ENCODE measurements around the gene DXO.
A peak's percentile ranks its signal among the peaks of the same experiment; 100 is the strongest.

Gene DXO

GRCh38 chr6:31947864-31948263, 24.1 kb downstream of the DXO start:
- Histone ChIP-seq H3K27ac (ENCODE audit: low read depth, low read length) (no peak overlapping the region), H3K27me3 (ENCODE audit: control insufficient read depth in 1 of 2, insufficient read depth in 2 of 2, low read length in 2 of 2) (no peaks in the 10 kb centered on the region), H3K4me1 (ENCODE audit: control insufficient read depth in 1 of 2, insufficient read depth in 2 of 2, low read length in 2 of 2) (peaks cover 20 to 28% of the 10 kb centered on the region in 2 donors), H3K4me3 (ENCODE audit: low read depth in 1 of 2, low read length in 2 of 2) (no peak overlapping the region), H3K9me3 (ENCODE audit: control insufficient read depth in 1 of 2, low read length in 2 of 2) (no peaks in the 10 kb centered on the region), H3K9ac (ENCODE audit: low read depth in 1 of 2, low read length in 2 of 2) (no peak overlapping the region), H3K36me3 (ENCODE audit: control insufficient read depth in 1 of 2, insufficient read depth in 2 of 2, low read length in 2 of 2) (peaks cover 22 to 23% of the 10 kb centered on the region in 2 donors)

GRCh38 chr6:31947070-31947675, 24.8 kb downstream of the DXO start:
- H3K9ac ChIP-seq (ENCODE audit: low read depth in 1 of 2, low read length in 2 of 2) = peak overlapping the region in 1 of 2 donors; percentile 78
- H3K27ac ChIP-seq (ENCODE audit: low read depth, low read length) = no peak overlapping the region

GRCh38 chr6:31946370-31946885, 25.5 kb downstream of the DXO start:
- peaks cover 12 to 15% of the 10 kb centered on the region in 2 donors for H3K36me3 ChIP-seq (ENCODE audit: control insufficient read depth in 1 of 2, insufficient read depth in 2 of 2, low read length in 2 of 2)

More at GRCh38 chr6:31947070-31947675, 24.8 kb downstream of the DXO start:
- Histone ChIP-seq H3K27me3 (ENCODE audit: control insufficient read depth in 1 of 2, insufficient read depth in 2 of 2, low read length in 2 of 2) (no peaks in the 10 kb centered on the region), H3K4me1 (ENCODE audit: control insufficient read depth in 1 of 2, insufficient read depth in 2 of 2, low read length in 2 of 2) (peaks cover 27 to 35% of the 10 kb centered on the region in 2 donors), H3K36me3 (ENCODE audit: control insufficient read depth in 1 of 2, insufficient read depth in 2 of 2, low read length in 2 of 2) (peaks cover 20 to 22% of the 10 kb centered on the region in 2 donors), H3K4me3 (ENCODE audit: low read depth in 1 of 2, low read length in 2 of 2) (peak overlapping the region in 1 of 2 donors; percentile 74), H3K9me3 (ENCODE audit: control insufficient read depth in 1 of 2, low read length in 2 of 2) (no peaks in the 10 kb centered on the region)

GRCh38 chr6:31945507-31946369, 26.2 kb downstream of the DXO start, which contains the start of gene CFB:
TSS of gene CFB (plus strand) at chr6:31946095. CDS start at chr6:31946222, 127 bp downstream.
- Histone ChIP-seq H3K9ac (ENCODE audit: low read depth in 1 of 2, low read length in 2 of 2) (peak within 1 kb of the TSS; percentile 78 to 94), H3K27ac (ENCODE audit: low read depth, low read length) (peak within 1 kb of the TSS; percentile 91), H3K9me3 (ENCODE audit: control insufficient read depth in 1 of 2, low read length in 2 of 2) (no peaks in the 10 kb centered on the region), H3K27me3 (ENCODE audit: control insufficient read depth in 1 of 2, insufficient read depth in 2 of 2, low read length in 2 of 2) (no peaks in the 10 kb centered on the region), H3K36me3 (ENCODE audit: control insufficient read depth in 1 of 2, insufficient read depth in 2 of 2, low read length in 2 of 2) (peaks cover 6 to 9% of the 10 kb centered on the region in 2 donors), H3K4me1 (ENCODE audit: control insufficient read depth in 1 of 2, insufficient read depth in 2 of 2, low read length in 2 of 2) (peaks cover 27 to 37% of the 10 kb centered on the region in 2 donors), H3K4me3 (ENCODE audit: low read depth in 1 of 2, low read length in 2 of 2) (peak within 1 kb of the TSS; percentile 74)

More at GRCh38 chr6:31946370-31946885, 25.5 kb downstream of the DXO start:
- Histone ChIP-seq H3K9ac (ENCODE audit: low read depth in 1 of 2, low read length in 2 of 2) (peak overlapping the region; percentile 78 to 94), H3K27ac (ENCODE audit: low read depth, low read length) (peak overlapping the region; percentile 91), H3K4me3 (ENCODE audit: low read depth in 1 of 2, low read length in 2 of 2) (peak overlapping the region; percentile 74), H3K4me1 (ENCODE audit: control insufficient read depth in 1 of 2, insufficient read depth in 2 of 2, low read length in 2 of 2) (peaks cover 27 to 37% of the 10 kb centered on the region in 2 donors), H3K27me3 (ENCODE audit: control insufficient read depth in 1 of 2, insufficient read depth in 2 of 2, low read length in 2 of 2) (no peaks in the 10 kb centered on the region), H3K9me3 (ENCODE audit: control insufficient read depth in 1 of 2, low read length in 2 of 2) (no peaks in the 10 kb centered on the region)

GRCh38 chr6:31945154-31945506, 26.8 kb downstream of the DXO start:
- peak overlapping the region; percentile 91 for H3K27ac ChIP-seq (ENCODE audit: low read depth, low read length)
- H3K4me3 ChIP-seq (ENCODE audit: low read depth in 1 of 2, low read length in 2 of 2) = peak overlapping the region; percentile 48 to 74
- H3K9me3 ChIP-seq (ENCODE audit: control insufficient read depth in 1 of 2, low read length in 2 of 2) = no peaks in the 10 kb centered on the region
- peaks cover 3 to 7% of the 10 kb centered on the region in 2 donors for H3K36me3 ChIP-seq (ENCODE audit: control insufficient read depth in 1 of 2, insufficient read depth in 2 of 2, low read length in 2 of 2)
- H3K27me3 ChIP-seq (ENCODE audit: control insufficient read depth in 1 of 2, insufficient read depth in 2 of 2, low read length in 2 of 2) = no peaks in the 10 kb centered on the region
- peak overlapping the region; percentile 70 to 74 for H3K9ac ChIP-seq (ENCODE audit: low read depth in 1 of 2, low read length in 2 of 2)
- peaks cover 31 to 37% of the 10 kb centered on the region in 2 donors for H3K4me1 ChIP-seq (ENCODE audit: control insufficient read depth in 1 of 2, insufficient read depth in 2 of 2, low read length in 2 of 2)

GRCh38 chr6:31943742-31944141, 28.2 kb downstream of the DXO start:
- Histone ChIP-seq H3K27ac (ENCODE audit: low read depth, low read length) (no peak overlapping the region), H3K9me3 (ENCODE audit: control insufficient read depth in 1 of 2, low read length in 2 of 2) (no peaks in the 10 kb centered on the region), H3K9ac (ENCODE audit: low read depth in 1 of 2, low read length in 2 of 2) (no peak overlapping the region), H3K27me3 (ENCODE audit: control insufficient read depth in 1 of 2, insufficient read depth in 2 of 2, low read length in 2 of 2) (no peaks in the 10 kb centered on the region), H3K4me1 (ENCODE audit: control insufficient read depth in 1 of 2, insufficient read depth in 2 of 2, low read length in 2 of 2) (peaks cover 31 to 37% of the 10 kb centered on the region in 2 donors), H3K36me3 (ENCODE audit: control insufficient read depth in 1 of 2, insufficient read depth in 2 of 2, low read length in 2 of 2) (peaks cover 3% of the 10 kb centered on the region in 2 donors), H3K4me3 (ENCODE audit: low read depth in 1 of 2, low read length in 2 of 2) (no peak overlapping the region)

- Histone ChIP-seq H3K9me3 (ENCODE audit: control insufficient read depth in 1 of 2, low read length in 2 of 2) (no peaks in the 10 kb centered on the region), H3K27ac (ENCODE audit: low read depth, low read length) (no peak overlapping the region), H3K4me3 (ENCODE audit: low read depth in 1 of 2, low read length in 2 of 2) (no peak overlapping the region), H3K27me3 (ENCODE audit: control insufficient read depth in 1 of 2, insufficient read depth in 2 of 2, low read length in 2 of 2) (no peaks in the 10 kb centered on the region), H3K4me1 (ENCODE audit: control insufficient read depth in 1 of 2, insufficient read depth in 2 of 2, low read length in 2 of 2) (peaks cover 18 to 21% of the 10 kb centered on the region in 2 donors), H3K9ac (ENCODE audit: low read depth in 1 of 2, low read length in 2 of 2) (no peak overlapping the region), H3K36me3 (ENCODE audit: control insufficient read depth in 1 of 2, insufficient read depth in 2 of 2, low read length in 2 of 2) (peaks cover 0 to 3% of the 10 kb centered on the region in 2 donors)
These were observed 31.7 kb downstream of the DXO start for GRCh38 chr6:31940256-31940664.

- Histone ChIP-seq H3K36me3 (ENCODE audit: control insufficient read depth in 1 of 2, insufficient read depth in 2 of 2, low read length in 2 of 2) (no peaks in the 10 kb centered on the region), H3K4me1 (ENCODE audit: control insufficient read depth in 1 of 2, insufficient read depth in 2 of 2, low read length in 2 of 2) (peaks cover 0 to 4% of the 10 kb centered on the region in 2 donors), H3K9ac (ENCODE audit: low read depth in 1 of 2, low read length in 2 of 2) (no peak overlapping the region), H3K4me3 (ENCODE audit: low read depth in 1 of 2, low read length in 2 of 2) (no peak overlapping the region), H3K9me3 (ENCODE audit: control insufficient read depth in 1 of 2, low read length in 2 of 2) (no peaks in the 10 kb centered on the region), H3K27me3 (ENCODE audit: control insufficient read depth in 1 of 2, insufficient read depth in 2 of 2, low read length in 2 of 2) (no peaks in the 10 kb centered on the region), H3K27ac (ENCODE audit: low read depth, low read length) (no peak overlapping the region)
These were observed 36.1 kb downstream of the DXO start for GRCh38 chr6:31935823-31936222.

GRCh38 chr6:31935021-31935420, 36.9 kb downstream of the DXO start:
- H3K4me1 ChIP-seq (ENCODE audit: control insufficient read depth in 1 of 2, insufficient read depth in 2 of 2, low read length in 2 of 2) = no peaks in the 10 kb centered on the region
- no peak overlapping the region for H3K4me3 ChIP-seq (ENCODE audit: low read depth in 1 of 2, low read length in 2 of 2)
- H3K27me3 ChIP-seq (ENCODE audit: control insufficient read depth in 1 of 2, insufficient read depth in 2 of 2, low read length in 2 of 2) = no peaks in the 10 kb centered on the region
- H3K36me3 ChIP-seq (ENCODE audit: control insufficient read depth in 1 of 2, insufficient read depth in 2 of 2, low read length in 2 of 2) = no peaks in the 10 kb centered on the region
- H3K9me3 ChIP-seq (ENCODE audit: control insufficient read depth in 1 of 2, low read length in 2 of 2) = no peaks in the 10 kb centered on the region
- no peak overlapping the region for H3K27ac ChIP-seq (ENCODE audit: low read depth, low read length)
- no peak overlapping the region for H3K9ac ChIP-seq (ENCODE audit: low read depth in 1 of 2, low read length in 2 of 2)

GRCh38 chr6:31933537-31933936, 38.4 kb downstream of the DXO start:
- Histone ChIP-seq H3K4me1 (ENCODE audit: control insufficient read depth in 1 of 2, insufficient read depth in 2 of 2, low read length in 2 of 2) (peaks cover 4 to 7% of the 10 kb centered on the region in 2 donors), H3K9ac (ENCODE audit: low read depth in 1 of 2, low read length in 2 of 2) (no peak overlapping the region), H3K36me3 (ENCODE audit: control insufficient read depth in 1 of 2, insufficient read depth in 2 of 2, low read length in 2 of 2) (no peaks in the 10 kb centered on the region), H3K4me3 (ENCODE audit: low read depth in 1 of 2, low read length in 2 of 2) (no peak overlapping the region), H3K27ac (ENCODE audit: low read depth, low read length) (no peak overlapping the region), H3K27me3 (ENCODE audit: control insufficient read depth in 1 of 2, insufficient read depth in 2 of 2, low read length in 2 of 2) (no peaks in the 10 kb centered on the region), H3K9me3 (ENCODE audit: control insufficient read depth in 1 of 2, low read length in 2 of 2) (no peaks in the 10 kb centered on the region)
